ENCODE results near the gene DMRT1. TPM values are rescaled to one million over a fixed set of nuclear protein-coding genes. Genes with fewer than 3 reads are reported as not detected.

DMRT1 gene
- total RNA-seq, 2 donors from 2014 or later: not detected

GRCh38 chr9:928363-929042 is 87.0 kb downstream of the DMRT1 start:
- H3K36me3 ChIP-seq (ENCODE audit: control insufficient read depth, insufficient read depth, low read length): no peaks in the 10 kb centered on the region
- H3K4me1 ChIP-seq (ENCODE audit: control insufficient read depth, insufficient read depth, low read length): no peaks in the 10 kb centered on the region
- DNase-seq: peak; percentile 83
- H3K27ac ChIP-seq (ENCODE audit: low read depth, low read length): no peak overlapping the region
- H3K9me3 ChIP-seq (ENCODE audit: control insufficient read depth, low read length): no peaks in the 10 kb centered on the region
- H3K9me3 Mint-ChIP-seq: no peaks in the 10 kb centered on the region
- 59 to 76% methylated on average over 3 to 6 of the region's 6 CpGs for WGBS, 2 experiments (ENCODE audit: insufficient coverage in 1 of 2, insufficient read length in 1 of 2)
- H3K27me3 Mint-ChIP-seq (ENCODE audit: insufficient read depth): peaks cover 2% of the 10 kb centered on the region
- H3K4me1 Mint-ChIP-seq: no peaks in the 10 kb centered on the region
- TF ChIP-seq, protein P1, sequence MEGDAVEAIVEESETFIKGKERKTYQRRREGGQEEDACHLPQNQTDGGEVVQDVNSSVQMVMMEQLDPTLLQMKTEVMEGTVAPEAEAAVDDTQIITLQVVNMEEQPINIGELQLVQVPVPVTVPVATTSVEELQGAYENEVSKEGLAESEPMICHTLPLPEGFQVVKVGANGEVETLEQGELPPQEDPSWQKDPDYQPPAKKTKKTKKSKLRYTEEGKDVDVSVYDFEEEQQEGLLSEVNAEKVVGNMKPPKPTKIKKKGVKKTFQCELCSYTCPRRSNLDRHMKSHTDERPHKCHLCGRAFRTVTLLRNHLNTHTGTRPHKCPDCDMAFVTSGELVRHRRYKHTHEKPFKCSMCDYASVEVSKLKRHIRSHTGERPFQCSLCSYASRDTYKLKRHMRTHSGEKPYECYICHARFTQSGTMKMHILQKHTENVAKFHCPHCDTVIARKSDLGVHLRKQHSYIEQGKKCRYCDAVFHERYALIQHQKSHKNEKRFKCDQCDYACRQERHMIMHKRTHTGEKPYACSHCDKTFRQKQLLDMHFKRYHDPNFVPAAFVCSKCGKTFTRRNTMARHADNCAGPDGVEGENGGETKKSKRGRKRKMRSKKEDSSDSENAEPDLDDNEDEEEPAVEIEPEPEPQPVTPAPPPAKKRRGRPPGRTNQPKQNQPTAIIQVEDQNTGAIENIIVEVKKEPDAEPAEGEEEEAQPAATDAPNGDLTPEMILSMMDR (conservative IDR thresholded peaks at IDR 0.05): peak; percentile 88
- no peak overlapping the region for H3K4me3 ChIP-seq (ENCODE audit: low read length)
- H3K36me3 Mint-ChIP-seq (ENCODE audit: low read depth): no peaks in the 10 kb centered on the region
- no peak overlapping the region for H3K27ac Mint-ChIP-seq
- no peak overlapping the region for H3K9ac ChIP-seq (ENCODE audit: extremely low read depth, low read length, poor library complexity, severe bottlenecking)
- H3K27me3 ChIP-seq (ENCODE audit: control insufficient read depth, insufficient read depth, low read length, poor library complexity, severe bottlenecking): no peaks in the 10 kb centered on the region
- no peak overlapping the region for H3K4me3 Mint-ChIP-seq

GRCh38 chr9:929719-930118 is 88.2 kb downstream of the DMRT1 start:
- Mint-ChIP-seq H3K9me3 (no peaks in the 10 kb centered on the region), H3K27me3 (ENCODE audit: insufficient read depth) (peaks cover 2% of the 10 kb centered on the region), H3K27ac (no peak overlapping the region), H3K4me3 (no peak overlapping the region), H3K4me1 (no peaks in the 10 kb centered on the region), H3K36me3 (ENCODE audit: low read depth) (no peaks in the 10 kb centered on the region)
- peaks cover under 1% of the 10 kb centered on the region for H3K27me3 ChIP-seq (ENCODE audit: control insufficient read depth, insufficient read depth, low read length, poor library complexity, severe bottlenecking)
- H3K27ac ChIP-seq (ENCODE audit: low read depth, low read length): no peak overlapping the region
- 89 to 90% methylated on average over 2 to 4 of the region's 4 CpGs for WGBS, 2 experiments (ENCODE audit: insufficient coverage in 1 of 2, insufficient read length in 1 of 2)
- no peaks in the 10 kb centered on the region for H3K4me1 ChIP-seq (ENCODE audit: control insufficient read depth, insufficient read depth, low read length)
- TF ChIP-seq, protein P1 (conservative IDR thresholded peaks at IDR 0.05): no peak
- DNase-seq: no peak
- H3K9ac ChIP-seq (ENCODE audit: extremely low read depth, low read length, poor library complexity, severe bottlenecking): no peak overlapping the region
- no peak overlapping the region for H3K4me3 ChIP-seq (ENCODE audit: low read length)
- no peaks in the 10 kb centered on the region for H3K36me3 ChIP-seq (ENCODE audit: control insufficient read depth, insufficient read depth, low read length)
- H3K9me3 ChIP-seq (ENCODE audit: control insufficient read depth, low read length): no peaks in the 10 kb centered on the region

DNA sequence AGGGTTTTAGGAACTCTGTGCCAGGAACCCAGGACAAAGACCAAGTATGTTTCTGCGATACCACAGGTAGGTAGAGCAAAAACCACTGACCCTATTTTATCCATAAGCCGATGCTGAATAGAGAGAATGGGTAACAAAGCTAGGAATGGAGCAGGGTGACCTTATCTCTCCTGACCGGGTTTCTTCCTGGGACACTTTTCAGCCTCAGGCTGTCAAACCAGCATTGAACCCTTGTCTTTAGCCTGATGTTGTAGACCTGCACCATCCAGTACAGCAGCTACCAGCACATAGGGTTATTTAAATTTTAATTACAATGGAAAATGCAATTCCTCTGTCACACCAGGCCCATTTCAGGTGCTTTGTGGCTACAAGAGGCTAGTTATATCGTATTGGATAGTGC is 91.9 kb downstream of the DMRT1 start:
- TF ChIP-seq, protein P1 (conservative IDR thresholded peaks at IDR 0.05): no peak
- H3K4me3 Mint-ChIP-seq: no peak overlapping the region

More for the DNA sequence above, 91.9 kb downstream of the DMRT1 start:
- no peaks in the 10 kb centered on the region for H3K4me1 Mint-ChIP-seq
- H3K27me3 Mint-ChIP-seq (ENCODE audit: insufficient read depth): no peaks in the 10 kb centered on the region
- no peak overlapping the region for H3K4me3 ChIP-seq (ENCODE audit: low read length)
- no peak overlapping the region for H3K27ac Mint-ChIP-seq
- H3K9me3 ChIP-seq (ENCODE audit: control insufficient read depth, low read length): no peaks in the 10 kb centered on the region
- H3K36me3 ChIP-seq (ENCODE audit: control insufficient read depth, insufficient read depth, low read length): no peaks in the 10 kb centered on the region
- H3K27ac ChIP-seq (ENCODE audit: low read depth, low read length): no peak overlapping the region
- peaks cover 5% of the 10 kb centered on the region for H3K9me3 Mint-ChIP-seq
- no peaks in the 10 kb centered on the region for H3K4me1 ChIP-seq (ENCODE audit: control insufficient read depth, insufficient read depth, low read length)
- no peak overlapping the region for H3K9ac ChIP-seq (ENCODE audit: extremely low read depth, low read length, poor library complexity, severe bottlenecking)
- peaks cover 4% of the 10 kb centered on the region for H3K27me3 ChIP-seq (ENCODE audit: control insufficient read depth, insufficient read depth, low read length, poor library complexity, severe bottlenecking)
- WGBS, 2 experiments (ENCODE audit: insufficient coverage in 1 of 2, insufficient read length in 1 of 2): 90 to 92% methylated on average over 3 to 4 of the region's 4 CpGs
- no peaks in the 10 kb centered on the region for H3K36me3 Mint-ChIP-seq (ENCODE audit: low read depth)
- no peak for DNase-seq

Data from endodermal cell (in vitro differentiated cells).